Thymus (tissue), 14 donors: ENCODE results near the gene ZYG11A. TPM values are rescaled to one million over a fixed set of nuclear protein-coding genes. Genes with fewer than 3 reads are reported as not detected.
"Not testable (repeated sequence)": the region's sequence is repeated elsewhere in the genome, so short reads cannot be mapped to it uniquely, and the experiment has no call there.

ENCODE experiments used
- DNase-seq, 9 donors: peaks; one replicate each; pipeline ENCODE4 v3.0.0-alpha.2; 2013; ENCODE audit warnings: low spot score in 9 of 9, low read depth in 6 of 9, missing footprints in 1 of 9
- H3K27ac ChIP-seq, 2 donors: one replicate each; pipeline ENCODE4 v1.5.1; 2013; ENCODE audit warnings: control low read depth in 1 of 2, low read depth in 1 of 2, low read length in 1 of 2, mild to moderate bottlenecking in 1 of 2, moderate library complexity in 1 of 2
- H3K27me3 ChIP-seq, 2 donors: one replicate each; pipeline ENCODE4 v1.5.1; 2013; ENCODE audit warnings: low read length in 1 of 2; ENCODE audit not compliant: control insufficient read depth in 2 of 2, insufficient read depth in 1 of 2
- H3K36me3 ChIP-seq, 2 donors: one replicate each; pipeline ENCODE4 v1.5.1; 2013; ENCODE audit warnings: low read length in 1 of 2, mild to moderate bottlenecking in 1 of 2, moderate library complexity in 1 of 2; ENCODE audit not compliant: control insufficient read depth in 2 of 2, insufficient read depth in 2 of 2
- H3K4me1 ChIP-seq, 2 donors: one replicate each; pipeline ENCODE4 v1.5.1; 2013; ENCODE audit warnings: low read length in 2 of 2; ENCODE audit not compliant: control insufficient read depth in 2 of 2, insufficient read depth in 2 of 2
- H3K4me3 ChIP-seq, 2 donors: one replicate each; pipeline ENCODE4 v1.5.1; 2013; ENCODE audit warnings: low read length in 2 of 2, control low read depth in 1 of 2, mild to moderate bottlenecking in 1 of 2
- H3K9me3 ChIP-seq, 2 donors: one replicate each; pipeline ENCODE4 v1.5.1; 2013; ENCODE audit warnings: low read length in 1 of 2, mild to moderate bottlenecking in 1 of 2; ENCODE audit not compliant: control insufficient read depth in 2 of 2, insufficient read depth in 1 of 2
- WGBS: extraction: QIAGEN DNeasy Blood & Tissue Kit; methylation state at CpG from one replicate; pipeline ENCODE4 v1.1.7; 2013; 5-methylcytosine and 5-hydroxymethylcytosine counted together
- long read RNA-seq, 10 donors: transcript quantifications; one replicate each; lab custom pipeline, GENCODE V29; 2026
- polyA plus RNA-seq: library from polyadenylated mRNA; stranded (reverse); fragments of 200-250 nt; gene quantifications from one replicate; pipeline ENCODE4 v1.2.3, GENCODE V29; 2013
- total RNA-seq: library from RNA; stranded (reverse); fragments of 120-200 nt; gene quantifications from one replicate; pipeline ENCODE4 v1.2.4, GENCODE V29; 2013
- donor health status: healthy.

Gene ZYG11A
- 0.90 TPM for total RNA-seq
- polyA plus RNA-seq = 0.91 TPM
- long read RNA-seq, donor 1 = 0 reads
- long read RNA-seq, donor 2 = 0 reads
- long read RNA-seq, donor 3 = 0 reads
- long read RNA-seq, donor 4 = 0 reads
- long read RNA-seq, donor 5 = 0 reads
- long read RNA-seq, donor 6 = 0 reads
- long read RNA-seq, donor 7 = 0 reads
- long read RNA-seq, donor 8 = 0 reads
- long read RNA-seq, donor 9 = 0 reads
- long read RNA-seq, donor 10 = 0 reads

DNA sequence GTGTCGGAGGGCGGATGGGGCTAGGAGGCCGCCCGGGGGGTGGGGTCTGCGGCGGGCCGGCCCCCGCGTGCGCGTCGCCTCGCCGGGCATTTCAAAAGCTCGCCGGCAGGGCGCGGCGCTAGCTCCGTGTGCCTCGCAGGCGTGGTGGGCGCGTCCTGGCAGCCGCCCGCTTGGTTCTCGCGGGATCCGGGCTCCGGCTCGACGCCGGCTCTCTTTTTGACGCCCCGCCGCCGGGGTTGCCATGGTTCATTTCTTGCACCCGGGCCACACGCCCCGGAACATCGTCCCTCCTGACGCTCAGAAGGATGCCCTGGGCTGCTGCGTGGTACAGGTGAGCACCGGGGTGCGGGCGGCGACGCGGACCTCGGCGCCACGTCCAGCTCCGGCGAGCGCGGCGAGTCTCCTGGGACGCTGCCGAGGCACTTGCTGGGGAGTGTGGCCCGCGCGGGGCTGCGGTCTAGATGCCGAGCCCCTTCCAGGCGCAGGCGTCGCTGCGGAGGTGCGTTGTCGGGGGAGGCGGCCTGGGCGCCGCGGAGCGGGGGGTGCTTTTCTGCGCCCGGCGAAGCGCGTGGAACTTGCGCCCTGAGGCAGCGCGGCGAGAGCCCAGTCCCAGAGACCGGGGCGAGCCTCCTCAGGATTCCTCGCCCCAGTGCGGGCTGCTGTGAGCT lies at the start of gene ZYG11A:
Gene ZYG11A, plus strand, starts transcription at position 118 of the 668 bp plus-strand sequence. Its CDS starts 124 bp downstream, at position 242.
- H3K4me3 ChIP-seq = peak within 1 kb of the TSS; percentile 32 to 37
- H3K36me3 ChIP-seq = no peaks in the 10 kb centered on the region

GRCh38 chr1:52793717-52794116 lies 48.8 kb upstream of the ZYG11A start:
- H3K9me3 ChIP-seq, H3K4me1 ChIP-seq, H3K4me3 ChIP-seq, DNase-seq, H3K27me3 ChIP-seq, H3K27ac ChIP-seq: not testable (repeated sequence)
- peaks cover 4 to 19% of the 10 kb centered on the region in 2 donors for H3K36me3 ChIP-seq
- WGBS = 82% methylated on average over 7 of the region's 7 CpGs

More for the DNA sequence above, at the start of gene ZYG11A:
- Histone ChIP-seq H3K27me3 (peaks cover 25 to 54% of the 10 kb centered on the region in 2 donors), H3K27ac (peak within 1 kb of the TSS in 1 of 2 donors; percentile 18), H3K9me3 (peaks cover 0 to 3% of the 10 kb centered on the region in 2 donors), H3K4me1 (peaks cover 5 to 6% of the 10 kb centered on the region in 2 donors)
- DNase-seq = peak in 8 of 9 donors; percentile 28 to 79 (median 52)
- 4% methylated on average over 88 of the region's 88 CpGs for WGBS

DNA sequence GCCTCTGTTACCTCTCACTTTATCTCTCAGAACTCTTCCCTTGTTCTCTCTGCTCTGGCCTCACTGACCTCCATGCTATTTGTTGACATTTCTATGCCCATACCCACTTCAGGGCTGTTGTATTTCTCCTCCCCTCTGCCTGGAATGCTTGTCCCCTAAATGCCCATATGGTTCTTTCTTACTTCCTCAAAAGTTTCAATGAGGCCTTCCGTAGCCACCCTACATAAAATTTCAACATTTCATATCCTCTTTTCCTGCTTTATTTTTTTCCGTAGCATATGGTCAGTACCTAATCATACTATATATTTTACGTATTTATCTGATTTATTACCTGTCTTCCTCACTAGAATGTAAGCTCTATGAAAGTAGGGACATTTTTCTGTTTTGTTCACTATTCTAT lies 47.1 kb upstream of the ZYG11A start:
- no peaks in the 10 kb centered on the region for H3K4me1 ChIP-seq
- H3K4me3 ChIP-seq = no peak overlapping the region
- H3K27me3 ChIP-seq = no peaks in the 10 kb centered on the region
- no peak for DNase-seq
- H3K27ac ChIP-seq = no peak overlapping the region
- peaks cover 4 to 17% of the 10 kb centered on the region in 2 donors for H3K36me3 ChIP-seq
- 96% methylated on average over 3 of the region's 3 CpGs for WGBS
- no peaks in the 10 kb centered on the region for H3K9me3 ChIP-seq

GRCh38 chr1:52798331-52798730 lies 44.2 kb upstream of the ZYG11A start:
- Histone ChIP-seq H3K36me3 (peaks cover 7 to 14% of the 10 kb centered on the region in 2 donors), H3K9me3 (no peaks in the 10 kb centered on the region), H3K4me1 (no peaks in the 10 kb centered on the region), H3K27me3 (no peaks in the 10 kb centered on the region), H3K27ac (no peak overlapping the region), H3K4me3 (no peak overlapping the region)
- WGBS = 97% methylated on average over 3 of the region's 3 CpGs
- no peak for DNase-seq

GRCh38 chr1:52801011-52801410 lies 41.5 kb upstream of the ZYG11A start:
- Histone ChIP-seq H3K9me3 (no peaks in the 10 kb centered on the region), H3K4me3 (no peak overlapping the region), H3K36me3 (peaks cover 14 to 16% of the 10 kb centered on the region in 2 donors), H3K4me1 (no peaks in the 10 kb centered on the region), H3K27me3 (no peaks in the 10 kb centered on the region), H3K27ac (no peak overlapping the region)
- DNase-seq = no peak

DNA sequence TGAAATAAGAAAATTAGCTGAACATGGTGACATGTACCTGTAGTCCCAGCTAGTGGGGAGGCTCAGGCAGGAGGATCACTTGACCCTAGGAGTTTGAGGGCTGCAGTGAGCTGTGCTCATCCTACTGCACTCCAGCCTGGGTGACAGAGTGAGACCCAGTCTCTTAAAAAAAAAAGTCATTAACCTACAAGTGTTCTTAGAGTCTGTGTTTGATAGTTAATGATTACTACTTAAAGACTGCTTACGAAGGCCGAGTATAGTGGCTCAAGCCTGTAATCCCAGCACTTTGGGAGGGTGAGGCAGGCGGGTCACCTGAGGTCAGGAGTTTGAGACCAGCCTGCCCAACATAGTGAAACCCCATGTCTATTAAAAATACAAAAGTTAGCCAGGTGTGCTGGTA lies 38.5 kb upstream of the ZYG11A start:
- 98% methylated on average over 3 of the region's 3 CpGs for WGBS

DNA sequence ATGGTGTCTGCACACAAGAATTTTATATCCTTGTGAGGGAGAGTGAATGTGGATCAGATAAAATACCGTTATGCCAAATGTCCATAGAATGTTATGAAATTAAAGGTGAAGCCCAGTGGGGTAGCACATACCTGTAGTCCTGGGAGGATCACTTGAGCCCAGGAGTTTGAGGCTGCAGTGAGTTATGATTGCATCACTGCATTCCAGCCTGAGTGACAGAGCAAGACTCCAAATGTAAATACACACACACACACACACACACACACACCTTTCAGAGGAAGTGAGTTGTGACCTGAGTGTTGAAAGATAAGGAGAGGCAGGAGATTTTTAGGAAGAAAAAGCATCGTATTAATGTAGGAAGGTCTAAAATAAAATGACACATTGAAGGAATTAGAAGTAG lies 28.1 kb upstream of the ZYG11A start:
- Histone ChIP-seq H3K27ac (no peak overlapping the region), H3K4me1 (no peaks in the 10 kb centered on the region)

More for the DNA sequence above, 38.5 kb upstream of the ZYG11A start:
- not testable (repeated sequence) for H3K27ac ChIP-seq, H3K27me3 ChIP-seq, H3K9me3 ChIP-seq, H3K4me3 ChIP-seq, DNase-seq, H3K4me1 ChIP-seq
- H3K36me3 ChIP-seq = peaks cover 0 to 12% of the 10 kb centered on the region in 2 donors

GRCh38 chr1:52820830-52821229 lies 21.7 kb upstream of the ZYG11A start:
- H3K27ac ChIP-seq, H3K9me3 ChIP-seq, H3K27me3 ChIP-seq, DNase-seq, H3K4me1 ChIP-seq, H3K4me3 ChIP-seq: not testable (repeated sequence)
- over 99% methylated on average over 5 of the region's 5 CpGs for WGBS
- peaks cover 11 to 15% of the 10 kb centered on the region in 2 donors for H3K36me3 ChIP-seq

More for the DNA sequence above, 28.1 kb upstream of the ZYG11A start:
- DNase-seq = no peak
- H3K4me3 ChIP-seq = no peak overlapping the region
- peaks cover 5 to 26% of the 10 kb centered on the region in 2 donors for H3K36me3 ChIP-seq
- WGBS = 95% methylated on average over 2 of the region's 2 CpGs
- no peaks in the 10 kb centered on the region for H3K9me3 ChIP-seq
- H3K27me3 ChIP-seq = no peaks in the 10 kb centered on the region

DNA sequence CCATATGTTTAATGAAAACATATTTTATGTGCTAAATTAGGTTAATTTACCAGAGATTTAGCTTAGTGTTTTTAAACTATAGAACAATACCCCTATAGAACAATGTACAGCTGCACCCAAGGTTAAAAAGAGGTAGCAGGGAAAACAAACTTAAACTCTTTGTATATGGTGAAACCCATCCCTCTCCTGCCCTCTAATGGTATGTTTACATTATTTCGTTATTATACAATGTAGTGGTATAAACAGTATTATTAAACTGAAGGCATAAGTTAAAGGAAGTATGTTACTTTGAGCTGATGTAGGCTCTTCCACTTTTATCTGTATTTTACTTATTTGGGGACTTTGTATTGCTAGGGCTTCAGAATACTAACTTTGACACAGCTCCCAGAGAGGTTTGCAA lies 16.7 kb upstream of the ZYG11A start:
- Histone ChIP-seq H3K4me3 (no peak overlapping the region), H3K27ac (no peak overlapping the region), H3K27me3 (no peaks in the 10 kb centered on the region), H3K4me1 (no peaks in the 10 kb centered on the region), H3K9me3 (no peaks in the 10 kb centered on the region), H3K36me3 (peaks cover 3 to 7% of the 10 kb centered on the region in 2 donors)
- 47% methylated on average over 1 of the region's 1 CpG for WGBS
- DNase-seq = peak in 2 of 9 donors; percentile 2 to 16
